B cell (primary cell): Measurements from ENCODE around the gene OR13C2. TPM values are rescaled to one million over a fixed set of nuclear protein-coding genes. Genes with fewer than 3 reads are reported as not detected.
"Not testable (repeated sequence)": the region's sequence is repeated elsewhere in the genome, so short reads cannot be mapped to it uniquely, and the experiment has no call there.

Source experiments
- ATAC-seq: fragments of 200-7000 bp; cut with Tn5 transposase; one replicate; pipeline ENCODE4 v1.10.0; 2021; ENCODE audit warnings: low read depth, mild to moderate bottlenecking, moderate number of reproducible peaks, moderate library complexity
- CTCF ChIA-PET: fragments of 350-600 bp; sonication (Branson Sonifier 250); formaldehyde crosslinking; loops from one replicate; lab custom pipeline; 2021; ENCODE audit warnings: antibody characterized with exemption, inconsistent platforms; lab: Charles Lee
- POLR2A ChIA-PET: fragments of 350-600 bp; sonication (Branson Sonifier 250); formaldehyde crosslinking; loops from one replicate; lab custom pipeline; 2021; ENCODE audit warnings: antibody characterized with exemption; lab: Charles Lee
- DNase-seq: peaks from one replicate; pipeline ENCODE4 v3.0.0; 2013
- H2AFZ ChIP-seq: 2 replicates; pipeline ENCODE4 v1.6.1; 2012; ENCODE audit warnings: mild to moderate bottlenecking, low read depth, low read length; ENCODE audit not compliant: insufficient read depth, poor library complexity, severe bottlenecking
- H3K27ac ChIP-seq, 2 donors: 1 replicate in 1 of 2; 2 replicates in 1 of 2; pipeline ENCODE4 v1.5.1; 2012 to 2013; ENCODE audit warnings: low read length in 2 of 2, mild to moderate bottlenecking in 2 of 2, moderate library complexity in 1 of 2
- H3K27me3 ChIP-seq, 4 experiments: fragments of 200-600 bp in 1 of 4; sonication (generic) in 1 of 4; replicated peaks in 1 of 4; 1 replicate in 2 of 4; 2 replicates in 2 of 4; pipeline versions ENCODE4 v1.6.1 to v1.7.0; 2013 to 2016; ENCODE audit warnings: low read length in 3 of 4, mild to moderate bottlenecking in 2 of 4, mixed read lengths in 1 of 4, moderate library complexity in 1 of 4; ENCODE audit not compliant: insufficient read depth in 4 of 4, control insufficient read depth in 3 of 4; ENCODE audit errors: control extremely low read depth in 1 of 4
- H3K36me3 ChIP-seq, 2 experiments: replicated peaks in 1 of 2; 1 replicate in 1 of 2; 2 replicates in 1 of 2; pipeline versions ENCODE4 v1.6.1 to v1.7.1; 2013; ENCODE audit warnings: low read length in 1 of 2; ENCODE audit not compliant: insufficient read depth in 2 of 2, control insufficient read depth in 1 of 2; ENCODE audit errors: control extremely low read depth in 1 of 2, extremely low read depth in 1 of 2
- H3K4me1 ChIP-seq, 2 donors: fragments of 200-600 bp in 1 of 2; sonication (generic) in 1 of 2; 1 replicate in 1 of 2; 2 replicates in 1 of 2; pipeline versions ENCODE4 v1.5.1 to v1.6.1; 2013 to 2017; ENCODE audit warnings: low read length in 2 of 2; ENCODE audit not compliant: control insufficient read depth in 2 of 2, insufficient read depth in 2 of 2
- H3K4me2 ChIP-seq: replicated peaks from 2 replicates; pipeline ENCODE3; 2012; ENCODE audit warnings: mild to moderate bottlenecking, low read depth, low read length; ENCODE audit not compliant: poor library complexity, severe bottlenecking
- H3K4me3 ChIP-seq, 5 experiments: fragments of 200-600 bp in 1 of 5; sonication (generic) in 1 of 5; 1 replicate in 3 of 5; 2 replicates in 2 of 5; pipeline versions ENCODE4 v1.5.1 to v1.7.0; 2011 to 2016; ENCODE audit warnings: low read length in 4 of 5, mild to moderate bottlenecking in 4 of 5, low read depth in 2 of 5, control low read depth in 1 of 5, moderate library complexity in 1 of 5; ENCODE audit not compliant: insufficient read depth in 1 of 5; ENCODE audit errors: control extremely low read depth in 1 of 5, extremely low read depth in 1 of 5
- H3K79me2 ChIP-seq: fragments of 200-600 bp; sonication (generic); one replicate; pipeline ENCODE4 v1.6.0; 2016; ENCODE audit warnings: low read length; ENCODE audit not compliant: control insufficient read depth, insufficient read depth
- H3K9ac ChIP-seq: fragments of 200-600 bp; sonication (generic); 2 replicates; pipeline ENCODE4 v1.6.1; 2017; ENCODE audit warnings: mild to moderate bottlenecking, low read length, moderate library complexity
- H3K9me3 ChIP-seq, 3 donors: one replicate each; pipeline versions ENCODE4 v1.6.1 to v1.7.1; 2013; ENCODE audit warnings: low read length in 2 of 3; ENCODE audit not compliant: control insufficient read depth in 2 of 3, insufficient read depth in 1 of 3; ENCODE audit errors: control extremely low read depth in 1 of 3
- H4K20me1 ChIP-seq: 2 replicates; pipeline ENCODE4 v1.6.0; 2012; ENCODE audit warnings: mild to moderate bottlenecking, low read length; ENCODE audit not compliant: insufficient read depth, control insufficient read depth, poor library complexity, severe bottlenecking
- H3K27ac Mint-ChIP-seq: one replicate; pipeline ENCODE4 v1.8.0; 2021; ENCODE audit warnings: mixed read lengths
- H3K27me3 Mint-ChIP-seq: one replicate; pipeline ENCODE4 v1.8.0; 2021; ENCODE audit warnings: mixed read lengths
- H3K4me1 Mint-ChIP-seq: one replicate; pipeline ENCODE4 v1.8.0; 2021; ENCODE audit warnings: mixed read lengths
- H3K4me3 Mint-ChIP-seq: one replicate; pipeline ENCODE4 v1.8.0; 2021; ENCODE audit warnings: mixed read lengths
- H3K9me3 Mint-ChIP-seq: one replicate; pipeline ENCODE4 v1.8.0; 2022; ENCODE audit warnings: mixed read lengths; ENCODE audit not compliant: insufficient read depth
- EZH2 ChIP-seq: IDR thresholded peaks from 2 replicates; pipeline ENCODE4 v1.6.1; 2012; ENCODE audit warnings: borderline replicate concordance, low read depth, mild to moderate bottlenecking, moderate library complexity, low read length; ENCODE audit not compliant: insufficient read depth, poor library complexity, severe bottlenecking
- WGBS: methylation state at CpG from one replicate; pipeline ENCODE4 v1.1.5; 2013; ENCODE audit warnings: missing lambda C conversion rate; ENCODE audit not compliant: insufficient coverage; 5-methylcytosine and 5-hydroxymethylcytosine counted together
- intact Hi-C: fragments of 100-400 bp; cut with micrococcal nuclease; formaldehyde crosslinking; loops from one replicate; pipeline ENCODE4 v1.10.0; 2022
- polyA minus RNA-seq: library from RNA; depleted of rRNA, polyadenylated mRNA; stranded (reverse); fragments of >200 nt; gene quantifications from 2 replicates; pipeline ENCODE4 v1.2.3, GENCODE V29; 2012
- polyA plus RNA-seq: library from polyadenylated mRNA; depleted of rRNA; stranded (reverse); fragments of >200 nt; gene quantifications from 2 replicates; pipeline ENCODE4 v1.2.3, GENCODE V29; 2012
- total RNA-seq, 2 donors: library from RNA; stranded (reverse); fragments of 120-200 nt in 1 of 2; gene quantifications; 1 replicate in 1 of 2; 2 replicates in 1 of 2; pipeline versions ENCODE4 v1.2.3 to v1.2.4, GENCODE V29; 2013 to 2022
- TF ChIP-seq, protein P1 (sequence below): fragments of 200-600 bp; IDR thresholded peaks from one replicate; pipeline ENCODE4 v1.8.0; 2022; ENCODE audit warnings: antibody characterized with exemption, mild to moderate bottlenecking

The OR13C2 gene, protein sequence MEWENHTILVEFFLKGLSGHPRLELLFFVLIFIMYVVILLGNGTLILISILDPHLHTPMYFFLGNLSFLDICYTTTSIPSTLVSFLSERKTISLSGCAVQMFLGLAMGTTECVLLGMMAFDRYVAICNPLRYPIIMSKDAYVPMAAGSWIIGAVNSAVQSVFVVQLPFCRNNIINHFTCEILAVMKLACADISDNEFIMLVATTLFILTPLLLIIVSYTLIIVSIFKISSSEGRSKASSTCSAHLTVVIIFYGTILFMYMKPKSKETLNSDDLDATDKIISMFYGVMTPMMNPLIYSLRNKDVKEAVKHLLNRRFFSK
- total RNA-seq: not detected in 2 replicates
- total RNA-seq (2013): not detected
- not detected in 2 replicates for polyA plus RNA-seq
- not detected in 2 replicates for polyA minus RNA-seq

DNA sequence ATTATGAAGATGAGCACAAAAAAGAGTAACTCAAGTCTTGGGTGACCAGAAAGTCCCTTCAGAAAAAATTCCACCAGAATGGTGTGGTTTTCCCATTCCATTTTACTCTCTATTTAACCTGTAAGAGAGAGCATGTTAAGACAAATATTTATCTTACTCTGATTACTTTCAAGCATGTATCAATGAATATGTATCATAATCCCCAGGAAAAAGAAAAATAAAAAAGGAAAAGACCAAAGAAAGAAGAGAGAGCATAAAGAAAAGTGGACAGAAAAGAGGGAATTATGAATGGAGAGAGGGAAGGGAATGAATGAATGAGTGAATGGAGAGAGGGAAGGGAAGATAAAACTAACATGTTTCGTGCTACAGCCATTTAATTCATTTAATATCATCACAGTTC lies at the start of gene OR13C2:
Gene OR13C2, minus strand, starts transcription at position 101 of the 400 bp plus-strand sequence. Its CDS starts 0 bp downstream, at position 101.
- WGBS: no CpG with 5 or more reads among the region's 1 CpG

DNA sequence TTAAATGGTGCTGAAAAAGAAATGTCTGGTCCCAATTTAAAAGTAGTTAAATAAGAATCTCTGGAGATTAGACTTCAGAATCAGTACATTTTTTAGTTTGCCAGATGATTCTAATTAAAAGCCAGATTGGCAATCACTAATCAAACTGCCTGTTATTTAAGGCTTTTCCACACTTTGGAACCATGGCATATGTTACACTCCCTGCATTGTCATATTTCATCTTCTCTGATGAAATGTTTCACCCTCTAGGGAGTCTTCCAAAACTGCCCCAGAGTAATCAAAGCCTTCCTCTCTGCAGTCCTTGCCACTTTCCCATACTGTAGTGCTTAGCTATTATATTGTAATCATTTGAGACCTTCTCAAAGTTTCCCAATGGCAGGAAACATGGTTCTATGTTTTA lies 30.0 kb upstream of the OR13C2 start:
- H4K20me1 ChIP-seq: no peaks in the 10 kb centered on the region
- no peak overlapping the region for H3K27ac ChIP-seq
- no peak for DNase-seq
- TF ChIP-seq EZH2: no peak
- TF ChIP-seq, protein P1, sequence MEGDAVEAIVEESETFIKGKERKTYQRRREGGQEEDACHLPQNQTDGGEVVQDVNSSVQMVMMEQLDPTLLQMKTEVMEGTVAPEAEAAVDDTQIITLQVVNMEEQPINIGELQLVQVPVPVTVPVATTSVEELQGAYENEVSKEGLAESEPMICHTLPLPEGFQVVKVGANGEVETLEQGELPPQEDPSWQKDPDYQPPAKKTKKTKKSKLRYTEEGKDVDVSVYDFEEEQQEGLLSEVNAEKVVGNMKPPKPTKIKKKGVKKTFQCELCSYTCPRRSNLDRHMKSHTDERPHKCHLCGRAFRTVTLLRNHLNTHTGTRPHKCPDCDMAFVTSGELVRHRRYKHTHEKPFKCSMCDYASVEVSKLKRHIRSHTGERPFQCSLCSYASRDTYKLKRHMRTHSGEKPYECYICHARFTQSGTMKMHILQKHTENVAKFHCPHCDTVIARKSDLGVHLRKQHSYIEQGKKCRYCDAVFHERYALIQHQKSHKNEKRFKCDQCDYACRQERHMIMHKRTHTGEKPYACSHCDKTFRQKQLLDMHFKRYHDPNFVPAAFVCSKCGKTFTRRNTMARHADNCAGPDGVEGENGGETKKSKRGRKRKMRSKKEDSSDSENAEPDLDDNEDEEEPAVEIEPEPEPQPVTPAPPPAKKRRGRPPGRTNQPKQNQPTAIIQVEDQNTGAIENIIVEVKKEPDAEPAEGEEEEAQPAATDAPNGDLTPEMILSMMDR: no peak
- no peaks in the 10 kb centered on the region for H3K4me1 ChIP-seq
- H3K27me3 ChIP-seq: no peaks in the 10 kb centered on the region
- ATAC-seq: no peak
- Mint-ChIP-seq H3K4me1 (no peaks in the 10 kb centered on the region), H3K27ac (no peak overlapping the region), H3K27me3 (peaks cover 3% of the 10 kb centered on the region), H3K4me3 (no peak overlapping the region), H3K9me3 (no peaks in the 10 kb centered on the region)
- H3K79me2 ChIP-seq: no peaks in the 10 kb centered on the region
- intact Hi-C loops: no loop called here
- H3K36me3 ChIP-seq: no peaks in the 10 kb centered on the region
- H3K4me2 ChIP-seq: no peak overlapping the region
- H3K9ac ChIP-seq: no peak overlapping the region
- no peak overlapping the region for H3K4me3 ChIP-seq
- ChIA-PET POLR2A (no interaction called here), CTCF (no interaction called here)
- H2AFZ ChIP-seq: no peak overlapping the region
- H3K9me3 ChIP-seq: peaks cover 0 to 19% (median 5%) of the 10 kb centered on the region in 3 donors

More for the DNA sequence above, at the start of gene OR13C2:
- H3K36me3 ChIP-seq, intact Hi-C loops, H3K9me3 Mint-ChIP-seq, H3K4me3 Mint-ChIP-seq, H3K4me1 ChIP-seq, H3K4me3 ChIP-seq, H4K20me1 ChIP-seq, H3K27ac ChIP-seq, H3K4me1 Mint-ChIP-seq, H2AFZ ChIP-seq, CTCF ChIA-PET, DNase-seq, H3K27me3 Mint-ChIP-seq, POLR2A ChIA-PET, H3K27me3 ChIP-seq, H3K9ac ChIP-seq, ATAC-seq, H3K4me2 ChIP-seq, H3K27ac Mint-ChIP-seq, H3K79me2 ChIP-seq, H3K9me3 ChIP-seq: not testable (repeated sequence)
